H9 (cell line): Measurements from ENCODE around the gene HAUS8. TPM values are rescaled to one million over a fixed set of nuclear protein-coding genes. Genes with fewer than 3 reads are reported as not detected.

ENCODE experiments used
- DNase-seq: peaks from one replicate; pipeline ENCODE4 v3.0.0-alpha.2; 2017
- H2AFZ ChIP-seq: one replicate; pipeline ENCODE4 v1.6.1; 2013; ENCODE audit warnings: mild to moderate bottlenecking, low read length, control low read depth, moderate library complexity
- H2AK5ac ChIP-seq: 2 replicates; pipeline ENCODE4 v1.6.1; 2013; ENCODE audit warnings: low read length, control low read depth, mixed read lengths; ENCODE audit not compliant: insufficient read length
- H2BK120ac ChIP-seq: one replicate; pipeline ENCODE4 v1.6.1; 2013; ENCODE audit warnings: low read depth, mild to moderate bottlenecking, low read length, control low read depth, inconsistent platforms; ENCODE audit not compliant: poor library complexity, severe bottlenecking
- H2BK12ac ChIP-seq: 2 replicates; pipeline ENCODE4 v1.6.1; 2013; ENCODE audit warnings: low read length, control low read depth, mixed read lengths, low read depth; ENCODE audit not compliant: insufficient read length
- H2BK15ac ChIP-seq: 2 replicates; pipeline ENCODE4 v1.6.1; 2013; ENCODE audit warnings: low read depth, low read length, control low read depth
- H2BK20ac ChIP-seq: one replicate; pipeline ENCODE4 v1.6.1; 2013; ENCODE audit warnings: low read depth, mild to moderate bottlenecking, low read length, control low read depth, inconsistent platforms; ENCODE audit not compliant: poor library complexity, severe bottlenecking
- H2BK5ac ChIP-seq: 2 replicates; pipeline ENCODE4 v1.6.1; 2013; ENCODE audit warnings: low read length, control low read depth, mixed read lengths; ENCODE audit not compliant: insufficient read length
- H3K14ac ChIP-seq: 2 replicates; pipeline ENCODE4 v1.6.1; 2013; ENCODE audit warnings: low read length, control low read depth; ENCODE audit not compliant: insufficient read depth
- H3K18ac ChIP-seq: 2 replicates; pipeline ENCODE4 v1.6.1; 2013; ENCODE audit warnings: low read depth, mild to moderate bottlenecking, mixed read lengths, low read length, control low read depth; ENCODE audit not compliant: insufficient read length
- H3K23ac ChIP-seq: 2 replicates; pipeline ENCODE4 v1.6.1; 2013; ENCODE audit warnings: low read length, control low read depth, mixed read lengths, low read depth; ENCODE audit not compliant: insufficient read length
- H3K23me2 ChIP-seq: 2 replicates; pipeline ENCODE4 v1.6.1; 2013; ENCODE audit warnings: low read depth, mild to moderate bottlenecking, mixed read lengths, low read length, control low read depth; ENCODE audit not compliant: insufficient read length, poor library complexity, severe bottlenecking
- H3K27ac ChIP-seq: 2 replicates; pipeline ENCODE4 v1.5.1; 2013; ENCODE audit warnings: low read length, control low read depth, mixed read lengths, low read depth; ENCODE audit not compliant: insufficient read length
- H3K27me3 ChIP-seq: 2 replicates; pipeline ENCODE4 v1.6.1; 2013; ENCODE audit warnings: low read length, control low read depth, inconsistent platforms; ENCODE audit not compliant: insufficient read depth
- H3K4ac ChIP-seq: 2 replicates; pipeline ENCODE4 v1.6.1; 2013; ENCODE audit warnings: low read depth, mild to moderate bottlenecking, control low read depth, inconsistent platforms, low read length, moderate library complexity
- H3K4me1 ChIP-seq: 2 replicates; pipeline ENCODE4 v1.6.1; 2013; ENCODE audit warnings: low read length, control low read depth, inconsistent platforms; ENCODE audit not compliant: insufficient read depth
- H3K4me2 ChIP-seq: 2 replicates; pipeline ENCODE4 v1.6.1; 2013; ENCODE audit warnings: low read length, control low read depth, mixed read lengths; ENCODE audit not compliant: insufficient read length, insufficient read depth
- H3K56ac ChIP-seq: 2 replicates; pipeline ENCODE4 v1.6.1; 2013; ENCODE audit warnings: low read depth, mild to moderate bottlenecking, mixed read lengths, low read length, control low read depth; ENCODE audit not compliant: insufficient read length
- H3K79me1 ChIP-seq: 2 replicates; pipeline ENCODE4 v1.6.1; 2013; ENCODE audit warnings: low read depth, mild to moderate bottlenecking, moderate library complexity, low read length, control low read depth, inconsistent platforms; ENCODE audit not compliant: insufficient read depth, poor library complexity, severe bottlenecking
- H3K79me2 ChIP-seq: 2 replicates; pipeline ENCODE4 v1.6.1; 2013; ENCODE audit warnings: low read length, control low read depth, inconsistent platforms; ENCODE audit not compliant: insufficient read depth
- H3K9ac ChIP-seq: 2 replicates; pipeline ENCODE4 v1.6.1; 2013; ENCODE audit warnings: low read length, control low read depth, mixed read lengths; ENCODE audit not compliant: insufficient read length; ENCODE audit errors: extremely low read depth
- H3K9me3 ChIP-seq: one replicate; pipeline ENCODE4 v1.6.1; 2013; ENCODE audit warnings: low read depth, low read length, inconsistent platforms; ENCODE audit not compliant: control insufficient read depth
- H3T11ph ChIP-seq: one replicate; pipeline ENCODE4 v1.6.1; 2013; ENCODE audit warnings: mild to moderate bottlenecking, low read length, control low read depth, inconsistent platforms
- H4K20me1 ChIP-seq: one replicate; pipeline ENCODE4 v1.6.1; 2013; ENCODE audit not compliant: control insufficient read depth, insufficient read length, insufficient read depth
- H4K5ac ChIP-seq: 2 replicates; pipeline ENCODE4 v1.6.1; 2013; ENCODE audit warnings: low read depth, mild to moderate bottlenecking, mixed read lengths, low read length, control low read depth; ENCODE audit not compliant: insufficient read length
- H4K8ac ChIP-seq: replicated peaks from 2 replicates; pipeline ENCODE4 v1.6.1; 2013; ENCODE audit warnings: low read length, control low read depth, mixed read lengths, low read depth; ENCODE audit not compliant: insufficient read length
- H4K91ac ChIP-seq: 2 replicates; pipeline ENCODE4 v1.6.1; 2013; ENCODE audit warnings: low read depth, mild to moderate bottlenecking, moderate library complexity, mixed read lengths, low read length, control low read depth; ENCODE audit not compliant: insufficient read length
- H3K27ac Mint-ChIP-seq, 3 experiments: 2 replicates in 2 of 3; 3 replicates in 1 of 3; pipeline ENCODE4 v1.8.0; 2020 to 2021; ENCODE audit warnings: mixed read lengths in 3 of 3, mild to moderate bottlenecking in 1 of 3, moderate library complexity in 1 of 3
- H3K27me3 Mint-ChIP-seq: 2 replicates; pipeline ENCODE4 v1.8.0; 2021; ENCODE audit warnings: low read depth, mild to moderate bottlenecking, moderate library complexity, mixed read lengths
- H3K36me3 Mint-ChIP-seq, 3 experiments: 2 replicates in 2 of 3; 3 replicates in 1 of 3; pipeline ENCODE4 v1.8.0; 2020 to 2021; ENCODE audit warnings: low read depth in 3 of 3, mixed read lengths in 3 of 3; ENCODE audit not compliant: insufficient read depth in 1 of 3
- H3K4me1 Mint-ChIP-seq, 2 experiments: 2 replicates each; pipeline ENCODE4 v1.8.0; 2020; ENCODE audit warnings: mixed read lengths in 2 of 2
- H3K4me3 Mint-ChIP-seq, 2 experiments: 2 replicates in 1 of 2; 3 replicates in 1 of 2; pipeline ENCODE4 v1.8.0; 2020 to 2021; ENCODE audit warnings: mild to moderate bottlenecking in 2 of 2, mixed read lengths in 2 of 2, moderate library complexity in 1 of 2
- H3K9me3 Mint-ChIP-seq, 2 experiments: 2 replicates in 1 of 2; 3 replicates in 1 of 2; pipeline ENCODE4 v1.8.0; 2020; ENCODE audit warnings: mild to moderate bottlenecking in 2 of 2, mixed read lengths in 2 of 2, moderate library complexity in 1 of 2
- WGBS: extraction: QIAGEN DNeasy Blood & Tissue Kit; methylation state at CpG from one replicate; pipeline ENCODE4 v1.1.7; 2013; ENCODE audit warnings: missing lambda C conversion rate, low lambda C conversion rate, mixed read lengths; ENCODE audit not compliant: insufficient read length; ENCODE audit errors: extremely low coverage; 5-methylcytosine and 5-hydroxymethylcytosine counted together
- total RNA-seq: library from RNA; stranded (reverse); gene quantifications from 2 replicates; pipeline ENCODE4 v1.2.1, GENCODE V29; 2021
- TF ChIP-seq, protein P1 (sequence below): fragments of 200-600 bp; sonication (generic); conservative IDR thresholded peaks from 3 replicates; pipeline ENCODE4 v1.8.0; 2021; ENCODE audit warnings: antibody characterized with exemption, mild to moderate bottlenecking

Gene HAUS8
- total RNA-seq, 1 experiment from 2014 or later, result 27.8 TPM

DNA sequence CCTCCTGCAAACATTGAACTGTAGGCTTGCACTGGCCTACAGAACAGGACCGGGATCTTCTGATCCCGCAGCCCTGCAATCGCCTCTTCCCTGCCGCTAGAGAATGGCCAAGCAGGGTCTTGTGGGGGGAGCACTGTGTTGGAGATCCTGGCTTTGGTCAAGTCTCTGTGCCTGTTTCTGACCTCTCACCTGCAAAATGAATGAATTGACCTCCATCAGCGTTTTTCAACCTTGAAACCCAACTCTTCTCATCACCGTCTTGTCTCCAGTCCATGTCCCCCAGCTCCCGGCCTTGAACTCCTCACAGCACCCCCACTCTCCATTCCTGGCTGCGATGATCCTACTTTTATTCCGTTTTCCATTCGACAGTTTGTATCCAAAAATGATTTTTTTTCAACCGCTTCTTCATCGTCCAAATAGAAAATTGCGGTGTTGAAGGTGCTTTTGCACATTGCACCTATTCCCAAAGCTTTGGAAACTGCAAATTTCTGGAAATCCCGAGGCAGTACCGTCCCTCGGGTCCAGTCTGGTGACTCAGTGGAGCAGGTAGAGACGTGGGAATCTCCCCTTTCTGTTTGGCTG, 2.3 kb upstream of the HAUS8 start:
- H4K20me1 ChIP-seq, result no peaks in the 10 kb centered on the region
- H3K23ac ChIP-seq, result no peak overlapping the region
- WGBS, result no CpG with 5 or more reads among the region's 17 CpGs
- no peaks in the 10 kb centered on the region for H3K27me3 ChIP-seq
- no peaks in the 10 kb centered on the region for H3K9me3 ChIP-seq
- no peaks in the 10 kb centered on the region for H3K9me3 Mint-ChIP-seq
- no peak overlapping the region for H2AFZ ChIP-seq
- no peak overlapping the region for H2BK120ac ChIP-seq
- no peak overlapping the region for H2AK5ac ChIP-seq
- H3K4ac ChIP-seq, result no peak overlapping the region
- no peak overlapping the region for H3K18ac ChIP-seq
- H2BK5ac ChIP-seq, result no peak overlapping the region
- TF ChIP-seq, protein P1, sequence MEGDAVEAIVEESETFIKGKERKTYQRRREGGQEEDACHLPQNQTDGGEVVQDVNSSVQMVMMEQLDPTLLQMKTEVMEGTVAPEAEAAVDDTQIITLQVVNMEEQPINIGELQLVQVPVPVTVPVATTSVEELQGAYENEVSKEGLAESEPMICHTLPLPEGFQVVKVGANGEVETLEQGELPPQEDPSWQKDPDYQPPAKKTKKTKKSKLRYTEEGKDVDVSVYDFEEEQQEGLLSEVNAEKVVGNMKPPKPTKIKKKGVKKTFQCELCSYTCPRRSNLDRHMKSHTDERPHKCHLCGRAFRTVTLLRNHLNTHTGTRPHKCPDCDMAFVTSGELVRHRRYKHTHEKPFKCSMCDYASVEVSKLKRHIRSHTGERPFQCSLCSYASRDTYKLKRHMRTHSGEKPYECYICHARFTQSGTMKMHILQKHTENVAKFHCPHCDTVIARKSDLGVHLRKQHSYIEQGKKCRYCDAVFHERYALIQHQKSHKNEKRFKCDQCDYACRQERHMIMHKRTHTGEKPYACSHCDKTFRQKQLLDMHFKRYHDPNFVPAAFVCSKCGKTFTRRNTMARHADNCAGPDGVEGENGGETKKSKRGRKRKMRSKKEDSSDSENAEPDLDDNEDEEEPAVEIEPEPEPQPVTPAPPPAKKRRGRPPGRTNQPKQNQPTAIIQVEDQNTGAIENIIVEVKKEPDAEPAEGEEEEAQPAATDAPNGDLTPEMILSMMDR, result no peak
- no peak for DNase-seq
- no peak overlapping the region for H4K5ac ChIP-seq
- H3K23me2 ChIP-seq, result peaks cover 9% of the 10 kb centered on the region
- H3K4me1 Mint-ChIP-seq, result peaks cover 45 to 54% of the 10 kb centered on the region in 2 experiments
- peaks cover 8% of the 10 kb centered on the region; the same call in 1 of the 2 replicates for H3K4me1 ChIP-seq
- no peaks in the 10 kb centered on the region; the same call in 1 of the 2 replicates for H3K27me3 Mint-ChIP-seq
- peaks cover 17% of the 10 kb centered on the region; the same call in 1 of the 2 replicates for H3K79me2 ChIP-seq
- H4K8ac ChIP-seq, result no peak overlapping the region
- H3K4me3 Mint-ChIP-seq, result peak overlapping the region; percentile 72 to 94; a peak in 4 of 5 replicates
- no peak overlapping the region for H3K9ac ChIP-seq
- no peak overlapping the region for H3K27ac Mint-ChIP-seq
- peaks cover 6 to 15% (median 12%) of the 10 kb centered on the region in 3 experiments for H3K36me3 Mint-ChIP-seq
- H2BK15ac ChIP-seq, result no peak overlapping the region
- no peak overlapping the region for H3K27ac ChIP-seq
- no peak overlapping the region for H3T11ph ChIP-seq
- H3K4me2 ChIP-seq, result no peak overlapping the region
- H2BK12ac ChIP-seq, result no peak overlapping the region
- no peak overlapping the region for H3K14ac ChIP-seq
- H2BK20ac ChIP-seq, result no peak overlapping the region
- no peak overlapping the region for H3K56ac ChIP-seq
- H3K79me1 ChIP-seq, result peaks cover 8% of the 10 kb centered on the region
- no peak overlapping the region for H4K91ac ChIP-seq
